Mammary microvascular endothelial cell (primary cell): Measurements from ENCODE around the gene SKIC3. TPM values are rescaled to one million over a fixed set of nuclear protein-coding genes. Genes with fewer than 3 reads are reported as not detected.

ENCODE experiments used
- total RNA-seq: library from RNA; depleted of rRNA; stranded (reverse); fragments of >200 nt; gene quantifications from 2 replicates; pipeline ENCODE4 v1.2.3, GENCODE V29; 2015

SKIC3 gene
- 65.8 and 80.4 TPM in 2 replicates for total RNA-seq

DNA sequence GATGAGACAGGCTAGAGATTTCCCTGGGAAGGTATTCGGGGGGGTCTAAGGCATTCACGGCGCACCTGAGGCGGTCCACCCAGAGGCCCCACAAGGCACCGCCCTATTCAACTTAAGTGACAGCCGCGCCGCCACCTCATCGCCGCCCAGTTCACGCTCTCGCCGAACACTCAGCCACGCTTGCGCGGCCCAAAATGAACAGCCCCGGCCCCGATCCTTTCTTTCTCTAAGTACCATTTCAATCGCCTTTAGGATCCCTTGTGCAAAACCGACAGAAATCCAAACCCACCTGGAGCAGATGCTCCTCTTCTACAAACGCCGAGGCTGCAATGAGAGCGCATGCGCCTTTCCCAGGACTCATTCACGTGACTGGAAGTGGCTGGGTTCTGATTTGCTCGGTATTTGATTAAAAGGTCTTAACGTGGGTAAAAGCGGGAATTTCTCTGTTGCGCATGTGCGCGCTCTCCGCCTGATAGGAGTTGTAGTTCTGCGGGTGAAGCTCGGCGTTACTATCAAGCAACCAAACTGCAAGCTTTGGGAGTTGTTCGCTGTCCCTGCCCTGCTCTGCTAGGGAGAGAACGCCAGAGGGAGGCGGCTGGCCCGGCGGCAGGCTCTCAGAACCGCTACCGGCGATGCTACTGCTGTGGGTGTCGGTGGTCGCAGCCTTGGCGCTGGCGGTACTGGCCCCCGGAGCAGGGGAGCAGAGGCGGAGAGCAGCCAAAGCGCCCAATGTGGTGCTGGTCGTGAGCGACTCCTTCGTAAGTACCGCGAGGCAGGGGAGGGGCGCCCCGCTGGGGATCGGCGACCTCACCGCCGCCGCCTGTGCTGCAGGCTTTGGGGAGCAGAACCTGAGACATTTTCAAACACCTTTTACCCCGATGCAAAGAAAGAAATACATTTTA lies at the start of gene SKIC3, which contains the start of gene ARSK:
Gene SKIC3 (minus strand): TSS at position 331 of the 902 bp plus-strand sequence. CDS start 7,827 bp downstream, outside the sequence.
Gene ARSK (plus strand): TSS at position 455 of the 902 bp plus-strand sequence. CDS start 178 bp downstream, at position 633.

Other genes starting within 250 kb of the SKIC3 start
- gene FAM81B, start 163.6 kb downstream of the SKIC3 start, total RNA-seq, result not detected in 2 replicates
- gene ARSK, start 124 bp upstream of the SKIC3 start, total RNA-seq, result 8.2 TPM in 2 replicates
- 1.5 and 1.9 TPM in 2 replicates for gene GPR150, start 65.1 kb upstream of the SKIC3 start, total RNA-seq
- gene RFESD, start 91.8 kb upstream of the SKIC3 start, total RNA-seq, result 0.69 and 3.1 TPM in 2 replicates
- 0.39 and 2.3 TPM in 2 replicates for gene SPATA9, start 128.0 kb upstream of the SKIC3 start, total RNA-seq
- 160 and 167 TPM in 2 replicates for gene RHOBTB3, start 176.4 kb upstream of the SKIC3 start, total RNA-seq